ENCODE results near the gene FAM174A. TPM values are rescaled to one million over a fixed set of nuclear protein-coding genes. Genes with fewer than 3 reads are reported as not detected.

Gene FAM174A
- total RNA-seq, 2 donors from 2014 or later: 6.9 to 9.6 TPM

DNA sequence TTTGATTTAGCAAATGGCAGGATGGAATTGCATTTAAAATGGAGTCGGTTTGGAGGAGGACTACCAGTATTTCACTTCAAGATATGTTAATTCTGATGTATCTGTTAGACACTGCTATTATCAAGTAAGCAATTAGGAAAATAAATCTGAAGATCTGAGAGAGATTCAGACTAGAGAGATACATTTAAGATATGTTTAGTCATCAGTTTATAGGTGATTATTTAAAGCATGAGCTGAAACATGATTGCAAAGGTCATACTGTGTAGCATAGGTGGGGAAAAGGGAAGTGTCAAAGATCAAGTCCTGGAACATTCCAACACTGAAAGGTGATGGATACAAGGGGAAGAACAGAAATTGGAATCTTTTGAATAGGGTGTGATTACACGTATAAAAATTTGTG lies 79.1 kb downstream of the FAM174A start:
- Mint-ChIP-seq H3K36me3 (ENCODE audit: low read depth) (no peaks in the 10 kb centered on the region), H3K4me3 (no peak overlapping the region)

GRCh38 chr5:100615362-100615761 lies 80.2 kb downstream of the FAM174A start:
- TF ChIP-seq, protein P1, sequence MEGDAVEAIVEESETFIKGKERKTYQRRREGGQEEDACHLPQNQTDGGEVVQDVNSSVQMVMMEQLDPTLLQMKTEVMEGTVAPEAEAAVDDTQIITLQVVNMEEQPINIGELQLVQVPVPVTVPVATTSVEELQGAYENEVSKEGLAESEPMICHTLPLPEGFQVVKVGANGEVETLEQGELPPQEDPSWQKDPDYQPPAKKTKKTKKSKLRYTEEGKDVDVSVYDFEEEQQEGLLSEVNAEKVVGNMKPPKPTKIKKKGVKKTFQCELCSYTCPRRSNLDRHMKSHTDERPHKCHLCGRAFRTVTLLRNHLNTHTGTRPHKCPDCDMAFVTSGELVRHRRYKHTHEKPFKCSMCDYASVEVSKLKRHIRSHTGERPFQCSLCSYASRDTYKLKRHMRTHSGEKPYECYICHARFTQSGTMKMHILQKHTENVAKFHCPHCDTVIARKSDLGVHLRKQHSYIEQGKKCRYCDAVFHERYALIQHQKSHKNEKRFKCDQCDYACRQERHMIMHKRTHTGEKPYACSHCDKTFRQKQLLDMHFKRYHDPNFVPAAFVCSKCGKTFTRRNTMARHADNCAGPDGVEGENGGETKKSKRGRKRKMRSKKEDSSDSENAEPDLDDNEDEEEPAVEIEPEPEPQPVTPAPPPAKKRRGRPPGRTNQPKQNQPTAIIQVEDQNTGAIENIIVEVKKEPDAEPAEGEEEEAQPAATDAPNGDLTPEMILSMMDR (conservative IDR thresholded peaks at IDR 0.05): no peak
- H3K4me3 ChIP-seq (ENCODE audit: low read length): no peak overlapping the region
- no peak for DNase-seq
- H3K36me3 ChIP-seq (ENCODE audit: control insufficient read depth, insufficient read depth, low read length): no peaks in the 10 kb centered on the region
- no peaks in the 10 kb centered on the region for H3K9me3 ChIP-seq (ENCODE audit: control insufficient read depth, low read length)
- Mint-ChIP-seq H3K36me3 (ENCODE audit: low read depth) (no peaks in the 10 kb centered on the region), H3K27ac (no peak overlapping the region), H3K4me3 (no peak overlapping the region), H3K9me3 (peaks cover 8% of the 10 kb centered on the region), H3K27me3 (ENCODE audit: insufficient read depth) (no peaks in the 10 kb centered on the region), H3K4me1 (peaks cover 2% of the 10 kb centered on the region)
- 88% methylated on average over 2 of the region's 2 CpGs; no CpG with 5 or more reads in 1 of the 2 experiments for WGBS, 2 experiments (ENCODE audit: insufficient coverage in 1 of 2, insufficient read length in 1 of 2)
- H3K27ac ChIP-seq (ENCODE audit: low read depth, low read length): no peak overlapping the region
- no peaks in the 10 kb centered on the region for H3K4me1 ChIP-seq (ENCODE audit: control insufficient read depth, insufficient read depth, low read length)
- no peak overlapping the region for H3K9ac ChIP-seq (ENCODE audit: extremely low read depth, low read length, poor library complexity, severe bottlenecking)
- no peaks in the 10 kb centered on the region for H3K27me3 ChIP-seq (ENCODE audit: control insufficient read depth, insufficient read depth, low read length, poor library complexity, severe bottlenecking)

More for the DNA sequence above, 79.1 kb downstream of the FAM174A start:
- Mint-ChIP-seq H3K9me3 (peaks cover 8% of the 10 kb centered on the region), H3K27ac (no peak overlapping the region), H3K4me1 (peaks cover 2% of the 10 kb centered on the region), H3K27me3 (ENCODE audit: insufficient read depth) (no peaks in the 10 kb centered on the region)
- Histone ChIP-seq H3K4me3 (ENCODE audit: low read length) (no peak overlapping the region), H3K4me1 (ENCODE audit: control insufficient read depth, insufficient read depth, low read length) (no peaks in the 10 kb centered on the region), H3K27ac (ENCODE audit: low read depth, low read length) (no peak overlapping the region), H3K9ac (ENCODE audit: extremely low read depth, low read length, poor library complexity, severe bottlenecking) (no peak overlapping the region), H3K36me3 (ENCODE audit: control insufficient read depth, insufficient read depth, low read length) (no peaks in the 10 kb centered on the region), H3K27me3 (ENCODE audit: control insufficient read depth, insufficient read depth, low read length, poor library complexity, severe bottlenecking) (no peaks in the 10 kb centered on the region), H3K9me3 (ENCODE audit: control insufficient read depth, low read length) (no peaks in the 10 kb centered on the region)
- no peak for DNase-seq
- WGBS, 2 experiments (ENCODE audit: insufficient coverage in 1 of 2, insufficient read length in 1 of 2): 91 to 94% methylated on average over 1 to 2 of the region's 2 CpGs
- TF ChIP-seq, protein P1 (conservative IDR thresholded peaks at IDR 0.05): no peak

DNA sequence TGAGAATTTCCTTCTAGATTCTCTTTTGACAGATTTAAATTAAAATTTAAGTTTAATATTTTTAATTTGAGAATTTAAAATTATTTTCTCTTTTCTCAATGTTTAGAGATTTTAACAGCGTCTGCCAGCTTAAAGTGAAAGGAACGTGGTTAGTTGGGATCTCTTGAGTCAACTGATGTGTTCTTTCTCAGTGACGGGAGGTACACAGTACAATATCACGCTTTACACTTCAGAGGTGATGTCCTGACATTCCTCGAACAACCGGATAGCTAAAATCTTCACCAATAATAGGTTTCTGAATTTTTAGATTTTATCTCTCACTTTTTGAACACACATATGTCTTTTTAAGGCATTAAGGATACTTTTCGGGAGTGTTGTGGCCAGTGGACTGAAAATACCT lies 81.1 kb downstream of the FAM174A start:
- 83 to 100% methylated on average over 3 to 7 of the region's 7 CpGs for WGBS, 2 experiments (ENCODE audit: insufficient coverage in 1 of 2, insufficient read length in 1 of 2)
- no peak overlapping the region for H3K4me3 Mint-ChIP-seq
- H3K4me1 ChIP-seq (ENCODE audit: control insufficient read depth, insufficient read depth, low read length): no peaks in the 10 kb centered on the region
- H3K4me3 ChIP-seq (ENCODE audit: low read length): no peak overlapping the region
- H3K9ac ChIP-seq (ENCODE audit: extremely low read depth, low read length, poor library complexity, severe bottlenecking): no peak overlapping the region
- H3K36me3 Mint-ChIP-seq (ENCODE audit: low read depth): no peaks in the 10 kb centered on the region
- no peaks in the 10 kb centered on the region for H3K27me3 ChIP-seq (ENCODE audit: control insufficient read depth, insufficient read depth, low read length, poor library complexity, severe bottlenecking)
- no peak overlapping the region for H3K27ac Mint-ChIP-seq
- no peaks in the 10 kb centered on the region for H3K27me3 Mint-ChIP-seq (ENCODE audit: insufficient read depth)
- H3K36me3 ChIP-seq (ENCODE audit: control insufficient read depth, insufficient read depth, low read length): no peaks in the 10 kb centered on the region
- H3K27ac ChIP-seq (ENCODE audit: low read depth, low read length): no peak overlapping the region
- H3K9me3 Mint-ChIP-seq: peaks cover 8% of the 10 kb centered on the region
- peaks cover 2% of the 10 kb centered on the region for H3K4me1 Mint-ChIP-seq
- H3K9me3 ChIP-seq (ENCODE audit: control insufficient read depth, low read length): no peaks in the 10 kb centered on the region
- DNase-seq: no peak
- TF ChIP-seq, protein P1 (conservative IDR thresholded peaks at IDR 0.05): no peak

All from endodermal cell (in vitro differentiated cells).